ENCODE measurements around the gene OTUD3.

DNA sequence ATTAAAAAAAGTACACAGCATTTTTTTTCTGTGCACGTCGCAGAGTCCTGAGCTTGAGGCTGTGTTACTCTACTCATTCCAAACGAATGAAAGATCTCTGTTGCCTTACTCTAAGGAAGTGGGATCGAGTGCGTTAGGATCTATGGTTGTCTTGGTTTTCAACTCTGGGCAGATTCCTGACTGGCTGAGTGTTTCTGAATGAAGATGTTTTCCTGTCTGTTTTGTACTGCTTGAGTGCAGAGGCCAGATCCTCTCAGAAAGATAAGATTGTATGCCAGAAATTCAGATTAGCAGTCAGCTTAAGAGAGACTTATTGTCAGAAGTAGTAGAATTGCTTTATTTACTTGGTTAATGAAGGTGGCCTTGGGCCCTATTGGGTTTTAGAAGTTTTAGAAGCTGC, 27.2 kb downstream of the OTUD3 start:
- TF ChIP-seq RAD21 (CRISPR knock-in tag; conservative IDR thresholded peaks at IDR 0.05 in 1 of 2, IDR thresholded peaks at IDR 0.05 in 1 of 2), result no peak
- TF ChIP-seq CTCF (IDR thresholded peaks at IDR 0.05 in 2 of 3, conservative IDR thresholded peaks at IDR 0.05 in 1 of 3; ENCODE audit: insufficient read depth in 2 of 3, low read depth in 1 of 3, low read length in 3 of 3), result no peak
- TF ChIP-seq CBFA2T2 (conservative IDR thresholded peaks at IDR 0.05), result no peak
